HG02981 (cell line): ENCODE data around the gene MINPP1.
"Not testable (repeated sequence)": the region's sequence is repeated elsewhere in the genome, so short reads cannot be mapped to it uniquely, and the experiment has no call there.

Source experiments
- ATAC-seq: cut with Tn5 transposase; IDR thresholded peaks from one replicate; pipeline ENCODE4 v1.9.1; 2021; ENCODE audit warnings: mild to moderate bottlenecking, moderate library complexity; ENCODE audit not compliant: unreplicated experiment

MINPP1 gene, protein sequence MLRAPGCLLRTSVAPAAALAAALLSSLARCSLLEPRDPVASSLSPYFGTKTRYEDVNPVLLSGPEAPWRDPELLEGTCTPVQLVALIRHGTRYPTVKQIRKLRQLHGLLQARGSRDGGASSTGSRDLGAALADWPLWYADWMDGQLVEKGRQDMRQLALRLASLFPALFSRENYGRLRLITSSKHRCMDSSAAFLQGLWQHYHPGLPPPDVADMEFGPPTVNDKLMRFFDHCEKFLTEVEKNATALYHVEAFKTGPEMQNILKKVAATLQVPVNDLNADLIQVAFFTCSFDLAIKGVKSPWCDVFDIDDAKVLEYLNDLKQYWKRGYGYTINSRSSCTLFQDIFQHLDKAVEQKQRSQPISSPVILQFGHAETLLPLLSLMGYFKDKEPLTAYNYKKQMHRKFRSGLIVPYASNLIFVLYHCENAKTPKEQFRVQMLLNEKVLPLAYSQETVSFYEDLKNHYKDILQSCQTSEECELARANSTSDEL

DNA sequence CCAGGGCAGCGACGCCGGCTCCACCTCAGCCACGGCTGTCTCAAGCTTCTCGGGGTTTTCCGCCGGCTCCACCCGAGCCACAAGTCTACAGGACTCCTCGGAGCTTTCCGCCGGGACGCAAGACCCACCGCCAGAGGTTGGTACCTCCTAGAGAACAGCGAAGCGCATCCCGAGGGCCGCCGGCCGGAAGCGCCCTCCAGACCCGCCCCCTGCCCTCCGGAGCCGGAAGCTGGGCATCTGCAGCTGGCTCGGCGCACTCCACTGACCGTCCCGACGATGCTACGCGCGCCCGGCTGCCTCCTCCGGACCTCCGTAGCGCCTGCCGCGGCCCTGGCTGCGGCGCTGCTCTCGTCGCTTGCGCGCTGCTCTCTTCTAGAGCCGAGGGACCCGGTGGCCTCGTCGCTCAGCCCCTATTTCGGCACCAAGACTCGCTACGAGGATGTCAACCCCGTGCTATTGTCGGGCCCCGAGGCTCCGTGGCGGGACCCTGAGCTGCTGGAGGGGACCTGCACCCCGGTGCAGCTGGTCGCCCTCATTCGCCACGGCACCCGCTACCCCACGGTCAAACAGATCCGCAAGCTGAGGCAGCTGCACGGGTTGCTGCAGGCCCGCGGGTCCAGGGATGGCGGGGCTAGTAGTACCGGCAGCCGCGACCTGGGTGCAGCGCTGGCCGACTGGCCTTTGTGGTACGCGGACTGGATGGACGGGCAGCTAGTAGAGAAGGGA, at the start of gene MINPP1:
Gene MINPP1 (plus strand): TSS at position 254 of the 726 bp plus-strand sequence. CDS start 23 bp downstream, at position 277.
- peak; percentile 80 for ATAC-seq

DNA sequence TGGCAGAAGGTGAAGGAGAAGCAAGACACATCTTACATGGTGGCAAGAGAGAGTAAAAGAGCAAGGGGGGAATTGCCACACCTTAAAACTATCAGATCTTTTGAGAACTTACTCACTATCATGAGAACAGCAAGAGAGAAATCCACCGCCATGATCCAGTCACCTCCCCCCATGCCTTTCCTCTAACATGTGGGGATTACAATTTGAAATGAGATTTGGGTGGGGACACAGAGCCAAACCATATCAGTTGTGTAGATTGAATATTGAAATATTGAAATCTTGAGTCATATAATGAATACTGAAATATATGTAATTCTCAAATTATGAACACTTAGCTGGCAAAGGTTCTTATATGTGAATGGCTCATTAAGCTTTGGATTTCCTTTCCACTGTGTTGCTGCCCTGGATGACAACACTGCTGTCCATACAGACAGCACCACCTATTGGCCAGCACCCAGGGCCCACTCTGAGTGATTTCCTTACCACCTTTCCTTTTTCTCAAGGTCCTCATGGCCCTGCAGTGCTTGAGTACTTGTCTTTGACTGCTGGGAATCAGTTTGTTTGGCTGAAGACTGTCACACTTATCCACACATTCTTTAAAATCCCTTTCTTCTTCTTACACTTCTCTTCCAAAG, 48.0 kb upstream of the MINPP1 start:
- not testable (repeated sequence) for ATAC-seq

DNA sequence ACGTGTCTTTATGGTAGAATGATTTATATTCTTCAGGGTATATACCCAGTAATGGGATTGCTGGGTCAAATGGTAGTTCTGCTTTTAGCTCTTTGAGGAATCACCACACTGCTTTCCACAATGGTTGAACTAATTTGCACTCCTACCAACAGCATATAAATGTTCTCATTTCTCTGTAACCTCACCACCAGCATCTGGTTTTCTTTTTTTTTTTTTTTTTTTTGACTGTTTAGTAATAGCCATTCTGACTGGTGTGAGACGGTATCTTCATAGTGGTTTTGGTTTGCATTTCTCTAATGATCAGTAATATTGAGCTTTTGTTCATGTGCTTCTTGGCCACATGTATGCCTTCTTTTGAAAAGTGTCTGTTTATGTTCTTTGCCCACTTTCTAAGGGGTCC, 42.9 kb upstream of the MINPP1 start:
- not testable (repeated sequence) for ATAC-seq

DNA sequence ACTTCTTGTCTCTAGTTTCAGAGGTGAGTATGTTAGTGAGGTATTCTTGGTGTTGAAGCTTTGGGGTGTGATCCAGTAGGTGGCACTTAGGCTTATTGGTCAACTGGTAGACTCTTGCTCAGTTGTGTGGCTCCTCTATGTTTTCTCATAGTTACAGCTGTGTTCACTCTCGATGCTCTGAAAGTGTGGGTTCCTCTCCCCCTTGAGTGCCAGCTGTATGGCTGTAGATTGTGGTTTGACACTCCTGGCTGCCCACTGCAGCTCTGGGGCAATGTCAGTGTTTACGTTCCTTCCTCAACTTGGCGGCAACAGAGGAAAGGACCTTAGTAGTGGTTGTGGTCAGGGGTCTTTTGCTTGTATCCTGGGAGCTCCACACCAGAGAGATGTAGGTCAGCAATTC, 37.8 kb upstream of the MINPP1 start:
- not testable (repeated sequence) for ATAC-seq

DNA sequence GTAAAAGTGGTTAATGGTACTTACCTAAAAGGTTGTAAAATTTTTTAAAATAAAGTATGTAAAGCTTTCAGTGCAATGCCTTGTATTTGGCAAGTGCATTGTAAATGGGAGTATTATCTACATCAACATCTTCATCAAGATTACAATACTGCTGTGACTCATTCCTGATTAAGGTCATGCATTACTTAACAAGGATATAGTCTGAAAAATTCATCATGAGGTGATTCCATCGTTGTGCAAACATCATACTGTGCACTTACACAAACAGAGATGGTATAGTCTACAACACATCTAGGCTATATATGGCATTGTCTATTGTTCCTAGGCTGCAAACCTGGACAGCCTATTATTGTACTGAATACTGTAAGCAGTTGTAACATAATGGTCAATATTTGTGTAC, 16.0 kb upstream of the MINPP1 start:
- ATAC-seq = not testable (repeated sequence)

DNA sequence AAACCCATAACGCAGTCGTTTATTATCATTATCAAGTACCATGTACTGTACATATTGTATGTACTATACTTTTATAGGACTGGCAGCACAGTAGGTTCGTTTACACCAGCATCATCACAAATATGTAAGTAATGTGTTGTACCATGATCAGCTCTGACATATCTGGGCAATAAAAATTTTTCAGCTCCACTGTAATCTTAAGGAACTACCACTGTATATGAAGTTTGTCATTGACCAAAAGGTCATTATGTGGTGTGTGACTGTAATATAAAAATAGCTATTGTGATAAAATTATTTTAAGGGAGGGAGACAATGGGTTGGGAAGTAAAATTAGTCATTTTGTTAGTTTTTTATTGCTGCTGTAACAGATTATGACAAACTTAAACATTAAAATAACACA, 14.4 kb upstream of the MINPP1 start:
- ATAC-seq = not testable (repeated sequence)

DNA sequence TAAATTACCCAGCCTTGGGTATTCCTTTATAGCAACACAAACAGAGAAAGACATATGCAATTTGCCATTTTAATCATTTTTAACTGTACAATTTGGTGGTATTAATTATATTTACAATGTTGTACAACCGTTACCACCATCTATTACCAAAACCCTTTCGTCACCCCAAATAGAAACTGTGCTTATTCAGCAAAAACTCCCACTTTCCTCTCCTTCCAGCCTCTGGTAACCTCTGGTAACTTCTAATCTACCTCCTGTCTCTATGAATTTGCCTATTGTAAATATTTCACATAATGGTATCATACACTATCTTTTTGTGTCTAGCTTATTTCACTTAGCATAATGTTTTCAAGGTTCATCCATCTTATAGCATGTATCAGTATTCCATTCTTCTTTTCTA, 12.2 kb upstream of the MINPP1 start:
- not testable (repeated sequence) for ATAC-seq

DNA sequence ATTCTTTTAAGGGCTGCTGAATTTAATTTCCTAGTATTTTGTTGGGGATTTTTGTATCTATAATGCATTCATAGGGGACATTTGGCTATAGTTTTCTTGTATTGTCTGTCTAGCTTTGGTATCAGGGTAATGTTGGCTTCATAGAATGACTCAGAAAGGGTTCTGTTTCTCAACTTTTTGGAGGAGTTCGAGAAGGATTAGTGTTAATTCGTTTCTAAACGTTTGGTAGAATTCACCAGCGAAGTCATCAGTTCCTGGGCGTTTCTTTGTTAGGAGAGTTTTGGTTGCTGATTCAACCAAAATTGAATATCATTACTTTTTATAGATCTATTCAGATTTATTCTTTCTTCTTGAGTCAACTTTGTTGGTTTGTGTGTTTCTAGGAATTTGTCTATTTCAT, 9.2 kb upstream of the MINPP1 start:
- not testable (repeated sequence) for ATAC-seq

DNA sequence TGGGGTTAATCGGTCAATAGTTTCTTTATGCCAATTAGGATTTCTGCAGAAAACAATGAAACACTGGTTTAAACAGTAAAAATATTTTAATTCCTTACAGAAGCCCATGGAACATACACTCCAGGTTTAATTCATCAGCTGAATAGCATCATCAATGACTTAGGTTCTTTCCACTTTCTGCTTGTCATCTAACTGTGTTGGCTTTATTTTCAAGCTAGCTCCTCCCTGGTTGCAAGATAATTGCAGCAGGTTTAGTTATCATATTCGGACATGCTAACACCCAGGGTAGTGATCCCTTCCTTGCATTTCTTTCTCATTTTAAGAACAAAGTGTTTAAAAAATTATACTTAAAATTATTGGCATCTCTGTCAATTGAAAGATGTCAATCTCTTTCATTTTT, 7.3 kb upstream of the MINPP1 start:
- ATAC-seq = not testable (repeated sequence)

DNA sequence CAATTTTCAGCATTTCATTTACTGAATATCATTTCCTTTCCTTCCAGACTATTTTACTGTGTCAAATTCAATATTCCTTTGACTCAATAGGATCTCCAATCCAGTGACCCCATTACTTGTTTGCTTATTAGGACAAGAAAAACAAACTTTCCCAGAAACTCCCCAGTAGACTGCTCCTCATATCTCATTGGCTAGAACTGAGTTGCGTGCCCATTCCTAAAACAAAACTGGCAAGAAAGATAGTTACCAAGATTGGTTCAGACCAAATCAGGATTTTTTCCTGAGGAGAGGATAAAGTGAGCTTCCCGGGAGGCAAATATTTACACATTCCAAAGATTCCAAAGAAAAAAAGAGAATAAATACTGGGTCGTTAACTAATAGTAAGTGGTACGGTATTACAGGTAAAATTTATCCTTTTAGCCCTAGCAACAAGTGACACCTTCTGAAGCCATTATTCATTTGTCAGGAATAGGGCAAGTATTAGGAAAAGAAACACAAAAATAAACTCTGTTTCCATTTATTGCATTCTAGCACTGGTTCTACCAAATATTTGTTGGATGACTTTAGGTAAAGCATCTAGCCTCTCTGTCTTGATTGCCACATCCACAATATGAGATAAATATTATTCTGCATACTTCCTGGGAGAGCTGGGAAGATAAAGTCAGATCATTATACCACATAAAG, 6.4 kb upstream of the MINPP1 start:
- ATAC-seq = not testable (repeated sequence)

DNA sequence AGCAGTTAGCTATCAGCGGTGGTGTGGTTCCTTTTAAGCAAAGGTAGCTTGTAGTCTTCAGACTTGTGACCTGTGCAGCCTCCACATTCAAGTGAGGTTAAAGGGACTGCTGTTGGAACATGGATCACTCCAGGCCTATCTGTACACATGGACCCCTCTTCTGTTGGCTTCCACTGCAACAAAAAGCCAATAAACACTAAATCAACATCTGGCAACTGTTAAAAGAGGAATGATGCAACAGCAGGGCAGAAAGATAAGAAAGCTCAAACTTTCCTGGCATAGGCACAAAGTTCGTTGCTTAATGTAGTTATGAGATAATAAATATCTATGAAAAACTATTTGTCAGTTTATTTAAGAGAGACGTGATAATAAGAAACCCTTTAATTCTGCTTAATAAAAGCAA, 4.0 kb upstream of the MINPP1 start:
- ATAC-seq = no peak

DNA sequence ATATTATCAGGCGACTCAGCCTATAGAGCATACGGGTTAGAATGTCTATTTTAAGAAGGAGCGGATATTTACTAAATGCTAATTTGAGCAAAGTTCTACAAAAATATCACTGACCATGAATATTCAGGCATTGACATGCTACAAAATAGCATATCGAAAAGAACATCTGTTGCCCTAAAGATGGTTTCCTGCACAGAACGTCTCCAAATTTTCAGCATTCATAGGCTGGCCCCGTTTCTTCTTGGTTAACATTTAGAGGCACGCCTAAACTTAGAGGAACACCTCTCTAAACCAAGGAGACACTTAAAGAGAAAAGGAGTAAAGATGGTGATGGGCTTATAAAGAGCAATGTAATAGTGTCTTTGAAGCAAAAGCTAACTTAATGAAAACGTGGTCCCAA, 1.3 kb upstream of the MINPP1 start:
- ATAC-seq = no peak

DNA sequence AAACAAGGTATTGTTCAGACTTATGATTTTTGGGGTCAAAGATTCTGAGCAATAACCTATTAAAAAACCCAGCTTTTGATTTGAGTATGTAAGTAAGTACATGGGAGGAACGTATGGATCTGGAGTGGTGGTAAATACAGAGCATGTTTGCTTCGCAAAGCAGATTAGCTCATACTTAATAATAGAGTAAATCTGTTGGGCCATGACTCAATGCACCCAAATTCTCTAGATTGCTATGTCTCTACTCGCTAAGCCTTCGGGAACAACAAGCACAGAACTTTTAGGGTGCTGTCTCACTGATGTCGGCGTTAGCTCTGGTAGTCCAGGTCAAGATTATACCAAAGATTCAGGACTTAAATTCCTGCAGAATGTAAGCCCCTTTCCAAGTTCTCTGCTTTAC, 807 bp upstream of the MINPP1 start:
- no peak for ATAC-seq

DNA sequence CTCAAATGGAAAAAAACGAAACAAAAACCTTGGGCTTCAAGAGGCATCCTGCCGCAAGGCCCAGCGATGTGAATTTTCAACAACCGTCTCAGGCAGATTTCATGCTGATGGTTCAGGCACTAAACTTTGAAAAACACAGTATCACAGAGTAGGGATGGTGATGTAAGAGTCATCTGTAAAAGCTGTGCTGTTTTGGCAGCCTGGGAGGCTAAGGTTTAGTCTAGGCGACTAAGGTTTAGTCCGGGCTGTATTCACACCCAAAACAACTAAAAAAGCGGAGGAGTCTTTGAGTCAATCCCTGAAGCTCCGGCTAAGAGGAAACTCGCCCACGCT, 420 bp upstream of the MINPP1 start:
- no peak for ATAC-seq

DNA sequence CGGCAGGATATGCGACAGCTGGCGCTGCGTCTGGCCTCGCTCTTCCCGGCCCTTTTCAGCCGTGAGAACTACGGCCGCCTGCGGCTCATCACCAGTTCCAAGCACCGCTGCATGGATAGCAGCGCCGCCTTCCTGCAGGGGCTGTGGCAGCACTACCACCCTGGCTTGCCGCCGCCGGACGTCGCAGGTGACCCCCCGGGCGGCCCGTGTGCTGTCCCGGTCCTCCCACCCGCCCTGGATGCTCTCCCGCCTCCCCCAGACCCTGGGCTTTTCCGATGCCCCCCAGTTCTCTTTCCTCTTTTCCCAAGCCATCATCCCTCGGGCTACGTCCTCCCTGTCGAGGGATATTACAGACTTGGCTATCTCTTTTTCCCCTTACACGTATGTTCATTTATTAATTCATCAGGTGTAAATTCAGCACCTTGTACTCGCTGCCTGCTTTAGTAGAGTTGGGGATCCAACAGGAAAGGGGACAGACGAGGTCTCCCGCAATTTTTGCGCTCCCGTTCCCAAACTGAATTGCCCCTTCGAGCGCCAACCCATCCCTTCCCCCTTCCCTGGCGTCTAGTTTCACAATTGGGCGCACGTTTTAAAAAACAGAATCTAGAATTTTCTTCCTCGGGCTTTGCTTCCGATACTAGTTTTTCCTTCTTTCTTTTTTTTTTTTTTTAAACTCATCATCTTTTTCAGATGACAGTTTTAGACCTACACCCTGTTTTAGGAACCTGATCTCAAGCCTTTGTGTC, 846 bp downstream of the MINPP1 start:
- ATAC-seq = peak; percentile 54

DNA sequence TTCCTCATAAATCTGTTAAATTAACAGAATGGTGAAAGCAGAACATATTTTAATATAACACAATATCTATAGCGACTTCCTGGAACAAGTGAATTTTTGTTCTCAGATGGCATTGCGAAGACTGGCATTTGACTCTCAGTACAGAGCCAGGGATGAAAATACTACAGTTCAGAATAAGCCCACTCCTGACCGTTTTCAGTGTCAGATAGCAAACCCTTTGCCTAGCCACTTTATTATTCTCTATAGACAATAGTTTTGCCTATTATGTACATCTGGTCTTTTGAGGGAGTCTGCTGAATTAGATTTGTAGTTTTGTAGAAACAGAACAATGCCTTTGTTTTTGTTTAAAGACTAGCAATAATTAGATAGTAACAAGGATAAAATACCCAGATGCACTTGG, 2.3 kb downstream of the MINPP1 start:
- ATAC-seq = no peak

DNA sequence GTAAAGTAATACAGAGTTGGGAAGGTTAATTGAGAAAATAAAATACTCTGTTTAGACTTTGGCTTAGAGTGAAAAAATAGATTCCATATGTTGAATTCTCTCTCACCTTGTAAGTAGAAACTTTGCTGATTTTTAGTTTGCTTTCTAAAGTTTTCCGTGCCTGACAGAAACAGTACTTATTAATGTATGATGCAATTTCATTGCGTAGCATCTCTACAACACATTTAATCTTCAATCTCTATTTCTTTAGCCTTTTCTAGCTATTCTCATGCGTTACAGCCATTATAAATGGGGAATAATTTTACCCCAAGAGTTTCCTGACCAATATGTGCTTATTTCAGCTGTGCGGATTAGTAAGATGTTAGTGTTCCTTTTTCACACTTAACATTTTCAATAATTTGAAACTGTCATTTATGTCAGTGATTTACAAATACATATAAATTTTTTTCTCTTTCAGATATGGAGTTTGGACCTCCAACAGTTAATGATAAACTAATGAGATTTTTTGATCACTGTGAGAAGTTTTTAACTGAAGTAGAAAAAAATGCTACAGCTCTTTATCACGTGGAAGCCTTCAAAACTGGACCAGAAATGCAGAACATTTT, 3.3 kb downstream of the MINPP1 start:
- no peak for ATAC-seq

DNA sequence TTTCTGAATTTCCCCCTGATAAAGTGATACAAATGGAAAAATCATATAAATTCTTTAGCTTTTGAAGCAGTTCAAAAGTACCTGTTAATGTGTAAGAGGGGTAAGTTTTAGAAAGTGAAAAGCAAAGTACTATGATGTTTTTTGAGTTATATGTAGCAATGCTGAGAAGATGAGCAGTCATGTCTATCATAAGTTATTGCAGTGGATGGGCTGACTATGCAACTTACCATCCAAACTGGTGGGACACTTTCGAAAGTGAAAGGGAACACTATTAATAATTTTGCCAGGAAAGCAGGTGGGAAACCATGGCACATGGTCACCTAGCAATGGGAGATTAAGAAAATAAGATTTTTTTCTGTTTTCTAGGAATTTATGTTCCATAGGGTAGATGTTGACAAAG, 4.1 kb downstream of the MINPP1 start:
- no peak for ATAC-seq

DNA sequence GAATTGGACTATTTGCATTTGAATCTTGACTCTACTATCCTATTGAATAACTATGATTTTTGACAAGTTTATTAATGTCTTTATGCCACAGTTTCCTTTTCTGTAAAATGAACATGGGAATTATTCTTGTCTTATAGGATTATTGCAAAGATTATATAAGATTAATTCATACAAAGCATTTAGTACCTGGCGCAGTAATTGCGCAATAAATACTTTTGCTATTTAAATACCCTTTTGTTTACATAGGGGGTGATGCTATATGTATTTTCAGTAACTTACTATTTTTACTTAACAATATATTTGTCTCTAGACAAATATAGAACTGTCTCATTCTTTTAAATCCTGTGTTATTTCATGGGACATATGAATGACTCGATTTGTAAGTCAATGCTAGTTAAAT, 5.3 kb downstream of the MINPP1 start:
- no peak for ATAC-seq

DNA sequence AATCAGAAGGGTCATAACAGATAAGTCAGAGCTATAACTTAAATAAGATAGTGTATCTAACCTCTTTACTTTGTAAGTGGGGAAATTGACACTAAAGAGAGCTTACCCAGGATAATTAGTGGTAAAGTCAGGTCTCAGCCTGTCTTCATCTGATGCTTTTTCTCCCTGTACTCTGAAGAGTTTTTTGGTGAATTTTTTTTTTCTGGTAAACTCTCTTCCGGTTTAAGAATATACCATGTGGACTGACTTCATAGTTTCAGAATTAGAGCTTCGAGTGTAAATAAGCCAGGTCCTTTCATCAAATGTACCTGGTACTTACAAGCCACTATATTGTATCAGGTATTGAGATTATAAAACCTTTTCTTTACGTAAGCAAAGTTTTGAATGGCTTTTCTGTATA, 6.8 kb downstream of the MINPP1 start:
- ATAC-seq = no peak
